Measurements from ENCODE around the gene WDR83.

GRCh38 chr19:12623361-12624031 is 43.1 kb upstream of the WDR83 start:
- TF ChIP-seq CTCF (IDR thresholded peaks at IDR 0.05 in 4 of 5, conservative IDR thresholded peaks at IDR 0.05 in 1 of 5) (no peak), POLR2A (IDR thresholded peaks at IDR 0.05) (no peak)

Data from gastrocnemius medialis (tissue), 4 donors.